ENCODE measurements around the gene MIGA1.
"Not testable (repeated sequence)": the region's sequence is repeated elsewhere in the genome, so short reads cannot be mapped to it uniquely, and the experiment has no call there.

MIGA1 gene

GRCh38 chr1:77857552-77857951 lies 78.1 kb downstream of the MIGA1 start:
- DNase-seq = no peak

GRCh38 chr1:77858725-77859124 lies 79.3 kb downstream of the MIGA1 start:
- no peak for DNase-seq

- no peak for DNase-seq
Measured at GRCh38 chr1:77859248-77859647, 79.8 kb downstream of the MIGA1 start.

- no peak for DNase-seq
Measured at GRCh38 chr1:77866296-77866695, 86.8 kb downstream of the MIGA1 start.

- no peak for DNase-seq
Measured at GRCh38 chr1:77872645-77873044, 93.2 kb downstream of the MIGA1 start.

GRCh38 chr1:77873461-77873860 lies 94.0 kb downstream of the MIGA1 start:
- DNase-seq = no peak

GRCh38 chr1:77874804-77875445 lies 95.5 kb downstream of the MIGA1 start:
- DNase-seq = no peak

GRCh38 chr1:77876884-77877283 lies 97.4 kb downstream of the MIGA1 start:
- no peak for DNase-seq

- no peak for DNase-seq
Measured at GRCh38 chr1:77881061-77881460, 101.6 kb downstream of the MIGA1 start.

- no peak for DNase-seq
Measured at GRCh38 chr1:77882411-77882810, 103.0 kb downstream of the MIGA1 start.

GRCh38 chr1:77888081-77888780 lies 108.8 kb downstream of the MIGA1 start, which contains the start of gene NEXN:
TSS of gene NEXN (plus strand) at chr1:77888624. CDS start at chr1:77916107, 27,483 bp downstream.
- peak in 1 of 2 experiments; percentile 1 for DNase-seq

GRCh38 chr1:77888781-77889642 lies 109.6 kb downstream of the MIGA1 start:
- DNase-seq = no peak

GRCh38 chr1:77889671-77890070 lies 110.2 kb downstream of the MIGA1 start:
- no peak for DNase-seq

- DNase-seq = no peak
Measured at GRCh38 chr1:77891200-77891599, 111.8 kb downstream of the MIGA1 start.

- DNase-seq = no peak
Measured at GRCh38 chr1:77899647-77900320, 120.3 kb downstream of the MIGA1 start.

GRCh38 chr1:77900687-77901293 lies 121.3 kb downstream of the MIGA1 start:
- DNase-seq = peak in 1 of 2 experiments; percentile 48

GRCh38 chr1:77905603-77906002 lies 126.2 kb downstream of the MIGA1 start:
- DNase-seq = no peak

- DNase-seq = no peak
Measured at GRCh38 chr1:77906019-77906545, 126.6 kb downstream of the MIGA1 start.

GRCh38 chr1:77906624-77907023 lies 127.2 kb downstream of the MIGA1 start:
- DNase-seq = no peak

- DNase-seq = no peak
Measured at GRCh38 chr1:77910116-77910515, 130.7 kb downstream of the MIGA1 start.

GRCh38 chr1:77918918-77919317 lies 139.5 kb downstream of the MIGA1 start:
- not testable (repeated sequence) for DNase-seq

GRCh38 chr1:77925518-77925917 lies 146.1 kb downstream of the MIGA1 start:
- DNase-seq = no peak

Measured in NCI-H2081 (cell line).